Activated CD4-positive, alpha-beta T cell treated with anti-CD3 and anti-CD28 coated beads, Interleukin-2, amount 10 ng/mL, durations not matched to agents 7 days and 5 days (primary cell): Measurements from ENCODE around the gene PDGFC. TPM values are rescaled to one million over a fixed set of nuclear protein-coding genes. Genes with fewer than 3 reads are reported as not detected.

ENCODE experiments used
- CTCF ChIA-PET: fragments of 350-600 bp; sonication (Branson Sonifier 250); formaldehyde crosslinking; loops from one replicate; lab custom pipeline; 2021; ENCODE audit warnings: antibody characterized with exemption; lab: Charles Lee
- POLR2A ChIA-PET: fragments of 350-600 bp; sonication (Branson Sonifier 250); formaldehyde crosslinking; loops from one replicate; lab custom pipeline; 2021; ENCODE audit warnings: antibody characterized with exemption; lab: Charles Lee
- DNase-seq: peaks from one replicate; pipeline ENCODE4 v3.0.0-alpha.2; 2020
- H3K27ac Mint-ChIP-seq: one replicate; pipeline ENCODE4 v1.8.0; 2021; ENCODE audit warnings: mild to moderate bottlenecking, moderate library complexity, mixed read lengths
- H3K27me3 Mint-ChIP-seq: one replicate; pipeline ENCODE4 v1.8.0; 2021; ENCODE audit warnings: mixed read lengths
- H3K36me3 Mint-ChIP-seq: one replicate; pipeline ENCODE4 v1.8.0; 2021; ENCODE audit warnings: low read depth, mixed read lengths
- H3K4me1 Mint-ChIP-seq: one replicate; pipeline ENCODE4 v1.8.0; 2021; ENCODE audit warnings: mixed read lengths
- H3K4me3 Mint-ChIP-seq: one replicate; pipeline ENCODE4 v1.8.0; 2021; ENCODE audit warnings: mild to moderate bottlenecking, moderate library complexity, mixed read lengths
- H3K9me3 Mint-ChIP-seq: one replicate; pipeline ENCODE4 v1.8.0; 2021; ENCODE audit warnings: mixed read lengths
- total RNA-seq, 2 experiments: library from RNA; stranded (reverse); gene quantifications; one replicate each; pipeline ENCODE4 v1.2.3, GENCODE V29; 2021

The PDGFC gene
- total RNA-seq, 2 experiments from 2014 or later = not detected

- Mint-ChIP-seq H3K4me3 (no peak overlapping the region), H3K27me3 (no peaks in the 10 kb centered on the region), H3K9me3 (no peaks in the 10 kb centered on the region), H3K36me3 (no peaks in the 10 kb centered on the region), H3K27ac (no peak overlapping the region), H3K4me1 (no peaks in the 10 kb centered on the region)
- ChIA-PET POLR2A (no interaction called here), CTCF (no interaction called here)
- no peak for DNase-seq
Observed at GRCh38 chr4:156820931-156821330, 150.7 kb downstream of the PDGFC start.

GRCh38 chr4:156816360-156816755, 155.2 kb downstream of the PDGFC start:
- Mint-ChIP-seq H3K27me3 (no peaks in the 10 kb centered on the region), H3K36me3 (no peaks in the 10 kb centered on the region), H3K4me3 (no peak overlapping the region), H3K27ac (no peak overlapping the region), H3K4me1 (no peaks in the 10 kb centered on the region), H3K9me3 (no peaks in the 10 kb centered on the region)
- CTCF ChIA-PET = no interaction called here
- DNase-seq = no peak
- POLR2A ChIA-PET = no interaction called here

GRCh38 chr4:156815717-156816359, 155.8 kb downstream of the PDGFC start:
- ChIA-PET POLR2A (no interaction called here), CTCF (no interaction called here)
- DNase-seq = no peak

GRCh38 chr4:156811963-156812362, 159.6 kb downstream of the PDGFC start:
- H3K4me1 Mint-ChIP-seq = no peaks in the 10 kb centered on the region
- H3K9me3 Mint-ChIP-seq = no peaks in the 10 kb centered on the region
- no peak overlapping the region for H3K4me3 Mint-ChIP-seq
- ChIA-PET CTCF (no interaction called here), POLR2A (no interaction called here)
- H3K36me3 Mint-ChIP-seq = no peaks in the 10 kb centered on the region
- DNase-seq = no peak
- no peak overlapping the region for H3K27ac Mint-ChIP-seq
- no peaks in the 10 kb centered on the region for H3K27me3 Mint-ChIP-seq

More at GRCh38 chr4:156815717-156816359, 155.8 kb downstream of the PDGFC start:
- no peak overlapping the region for H3K27ac Mint-ChIP-seq
- H3K4me3 Mint-ChIP-seq = no peak overlapping the region
- no peaks in the 10 kb centered on the region for H3K27me3 Mint-ChIP-seq
- H3K9me3 Mint-ChIP-seq = no peaks in the 10 kb centered on the region
- H3K36me3 Mint-ChIP-seq = no peaks in the 10 kb centered on the region
- no peaks in the 10 kb centered on the region for H3K4me1 Mint-ChIP-seq

GRCh38 chr4:156811286-156811685, 160.3 kb downstream of the PDGFC start:
- POLR2A ChIA-PET = no interaction called here

GRCh38 chr4:156805696-156806095, 165.9 kb downstream of the PDGFC start:
- Mint-ChIP-seq H3K27ac (no peak overlapping the region), H3K9me3 (no peaks in the 10 kb centered on the region), H3K27me3 (no peaks in the 10 kb centered on the region), H3K4me3 (no peak overlapping the region), H3K36me3 (no peaks in the 10 kb centered on the region), H3K4me1 (no peaks in the 10 kb centered on the region)
- no peak for DNase-seq
- ChIA-PET POLR2A (no interaction called here), CTCF (no interaction called here)

More at GRCh38 chr4:156811286-156811685, 160.3 kb downstream of the PDGFC start:
- Mint-ChIP-seq H3K4me1 (no peaks in the 10 kb centered on the region), H3K9me3 (no peaks in the 10 kb centered on the region), H3K27ac (no peak overlapping the region), H3K36me3 (no peaks in the 10 kb centered on the region), H3K27me3 (no peaks in the 10 kb centered on the region), H3K4me3 (no peak overlapping the region)
- CTCF ChIA-PET = no interaction called here
- DNase-seq = no peak

GRCh38 chr4:156803056-156803455, 168.5 kb downstream of the PDGFC start:
- H3K9me3 Mint-ChIP-seq = no peaks in the 10 kb centered on the region
- H3K27ac Mint-ChIP-seq = no peak overlapping the region
- ChIA-PET POLR2A (no interaction called here), CTCF (no interaction called here)
- no peaks in the 10 kb centered on the region for H3K36me3 Mint-ChIP-seq
- DNase-seq = no peak
- no peak overlapping the region for H3K4me3 Mint-ChIP-seq
- H3K27me3 Mint-ChIP-seq = no peaks in the 10 kb centered on the region
- no peaks in the 10 kb centered on the region for H3K4me1 Mint-ChIP-seq

GRCh38 chr4:156800463-156800862, 171.1 kb downstream of the PDGFC start:
- CTCF ChIA-PET = interaction anchor here (0.6 kb wide), 1 partner anchor 38 kb away, joined by 3 read pairs; no protein-coding TSS in a partner anchor

GRCh38 chr4:156799121-156799589, 172.4 kb downstream of the PDGFC start:
- H3K9me3 Mint-ChIP-seq = no peaks in the 10 kb centered on the region
- no peaks in the 10 kb centered on the region for H3K27me3 Mint-ChIP-seq
- ChIA-PET POLR2A (no interaction called here), CTCF (no interaction called here)
- H3K4me3 Mint-ChIP-seq = no peak overlapping the region
- DNase-seq = no peak
- H3K27ac Mint-ChIP-seq = no peak overlapping the region
- no peaks in the 10 kb centered on the region for H3K36me3 Mint-ChIP-seq
- no peaks in the 10 kb centered on the region for H3K4me1 Mint-ChIP-seq

More at GRCh38 chr4:156800463-156800862, 171.1 kb downstream of the PDGFC start:
- POLR2A ChIA-PET = no interaction called here
- H3K36me3 Mint-ChIP-seq = no peaks in the 10 kb centered on the region
- no peaks in the 10 kb centered on the region for H3K9me3 Mint-ChIP-seq
- H3K27me3 Mint-ChIP-seq = no peaks in the 10 kb centered on the region
- DNase-seq = no peak
- H3K4me1 Mint-ChIP-seq = no peaks in the 10 kb centered on the region
- H3K4me3 Mint-ChIP-seq = no peak overlapping the region
- no peak overlapping the region for H3K27ac Mint-ChIP-seq

GRCh38 chr4:156798438-156798837, 173.2 kb downstream of the PDGFC start:
- Mint-ChIP-seq H3K27ac (no peak overlapping the region), H3K27me3 (no peaks in the 10 kb centered on the region), H3K4me1 (no peaks in the 10 kb centered on the region), H3K36me3 (no peaks in the 10 kb centered on the region), H3K4me3 (no peak overlapping the region), H3K9me3 (no peaks in the 10 kb centered on the region)
- POLR2A ChIA-PET = no interaction called here
- CTCF ChIA-PET = no interaction called here
- no peak for DNase-seq

- Mint-ChIP-seq H3K27me3 (no peaks in the 10 kb centered on the region), H3K4me3 (no peak overlapping the region), H3K27ac (no peak overlapping the region), H3K4me1 (no peaks in the 10 kb centered on the region), H3K9me3 (no peaks in the 10 kb centered on the region), H3K36me3 (no peaks in the 10 kb centered on the region)
- DNase-seq = no peak
- ChIA-PET POLR2A (no interaction called here), CTCF (interaction anchor here (0.6 kb wide), 1 partner anchor 13 kb away, joined by 3 read pairs; no protein-coding TSS in a partner anchor)
Observed at GRCh38 chr4:156797206-156797605, 174.4 kb downstream of the PDGFC start.

- no peaks in the 10 kb centered on the region for H3K9me3 Mint-ChIP-seq
- ChIA-PET CTCF (no interaction called here), POLR2A (no interaction called here)
- DNase-seq = no peak
- no peaks in the 10 kb centered on the region for H3K27me3 Mint-ChIP-seq
- H3K4me1 Mint-ChIP-seq = no peaks in the 10 kb centered on the region
- no peaks in the 10 kb centered on the region for H3K36me3 Mint-ChIP-seq
- H3K27ac Mint-ChIP-seq = no peak overlapping the region
- H3K4me3 Mint-ChIP-seq = no peak overlapping the region
Observed at GRCh38 chr4:156795727-156796126, 175.9 kb downstream of the PDGFC start.

GRCh38 chr4:156794863-156795262, 176.7 kb downstream of the PDGFC start:
- H3K27ac Mint-ChIP-seq = no peak overlapping the region
- ChIA-PET CTCF (no interaction called here), POLR2A (no interaction called here)
- no peaks in the 10 kb centered on the region for H3K9me3 Mint-ChIP-seq
- H3K4me1 Mint-ChIP-seq = no peaks in the 10 kb centered on the region
- H3K36me3 Mint-ChIP-seq = no peaks in the 10 kb centered on the region
- DNase-seq = no peak
- no peaks in the 10 kb centered on the region for H3K27me3 Mint-ChIP-seq
- no peak overlapping the region for H3K4me3 Mint-ChIP-seq
